Adrenal gland (tissue), 12 donors: ENCODE measurements around the gene RRBP1. TPM values are rescaled to one million over a fixed set of nuclear protein-coding genes. Genes with fewer than 3 reads are reported as not detected.
"Not testable (repeated sequence)": the region's sequence is repeated elsewhere in the genome, so short reads cannot be mapped to it uniquely, and the experiment has no call there.

Experiments used
- DNase-seq, 7 donors: peaks; one replicate each; pipeline ENCODE4 v3.0.0-alpha.2; 2019 to 2020
- H3K27ac ChIP-seq, 5 donors: fragments of 200-600 bp; sonication (generic) in 4 of 5; 1 replicate in 3 of 5; 2 replicates in 2 of 5; pipeline versions ENCODE4 v1.5.1 to v1.8.0; 2016 to 2020; ENCODE audit warnings: mild to moderate bottlenecking in 1 of 5
- H3K27me3 ChIP-seq: fragments of 200-600 bp; 2 replicates; pipeline ENCODE4 v1.8.0; 2021
- H3K36me3 ChIP-seq, 2 donors: fragments of 200-600 bp; replicated peaks in 1 of 2; 1 replicate in 1 of 2; 2 replicates in 1 of 2; pipeline versions ENCODE4 v1.5.1 to v1.8.0; 2018 to 2022
- H3K4me1 ChIP-seq, 2 donors: fragments of 200-600 bp; replicated peaks in 1 of 2; 1 replicate in 1 of 2; 2 replicates in 1 of 2; pipeline versions ENCODE4 v1.5.1 to v1.8.0; 2018 to 2021
- H3K4me3 ChIP-seq, 4 donors: fragments of 200-600 bp; sonication (generic) in 3 of 4; one replicate each; pipeline ENCODE4 v1.5.1; 2016 to 2018
- H3K9me3 ChIP-seq, 3 donors: fragments of 200-600 bp; sonication (generic) in 1 of 3; replicated peaks in 1 of 3; 1 replicate in 2 of 3; 2 replicates in 1 of 3; pipeline versions ENCODE4 v1.5.1 to v1.8.0; 2016 to 2021
- POLR2A ChIP-seq, 2 donors: fragments of 450-650 bp; IDR thresholded peaks; one replicate each; pipeline ENCODE4 v1.6.1; 2017; ENCODE audit warnings: antibody characterized with exemption in 2 of 2, mild to moderate bottlenecking in 2 of 2, moderate library complexity in 1 of 2
- WGBS, 4 donors: extraction: QIAGEN DNeasy Blood & Tissue Kit in 2 of 4; methylation state at CpG; one replicate each; pipeline versions ENCODE4 v1.1.5 to v1.1.7; 2013 to 2017; 5-methylcytosine and 5-hydroxymethylcytosine counted together
- intact Hi-C, 2 donors: fragments of 100-400 bp; cut with DNase I; formaldehyde crosslinking; loops; one replicate each; pipeline versions ENCODE4 v1.14.1 to v1.15.0; 2022 to 2023
- polyA plus RNA-seq, 3 donors: library from polyadenylated mRNA; stranded (reverse); fragments of 200-250 nt in 2 of 3; fragments of 350-450 nt in 1 of 3; fragmentation: Illumina TruSeq in 1 of 3; extraction: RNeasy Lipid Tissue Mini Kit (QIAGEN cat#74804) in 1 of 3; gene quantifications; one replicate each; pipeline ENCODE4 v1.2.3, GENCODE V29; 2013 to 2014
- total RNA-seq, 9 donors: library from RNA; depleted of rRNA in 4 of 9; stranded (reverse); fragments of >200 nt in 4 of 9; fragments of 120-200 nt in 1 of 9; fragmentation: NEBNext Ultra II Directional in 1 of 9; extraction: Animal tissue kit (Norgen Biotek cat#: 25700) in 1 of 9; gene quantifications; one replicate each; pipeline versions ENCODE4 v1.1.0 to v1.2.4, GENCODE V29; 2013 to 2023
- TF ChIP-seq, protein P1 (sequence below), 6 experiments: fragments of 450-650 bp in 4 of 6; fragments of 200-600 bp in 2 of 6; sonication (generic) in 1 of 6; IDR thresholded peaks; 1 replicate in 5 of 6; 2 replicates in 1 of 6; pipeline versions ENCODE4 v1.5.1 to v1.8.0; 2016 to 2021; ENCODE audit warnings: antibody characterized with exemption in 6 of 6, mild to moderate bottlenecking in 2 of 6, moderate library complexity in 1 of 6
- donor health status: healthy with polysubstance abuse.
- donor health status: Bipolar disorder and iron deficiency.
- donor health status: DM: yes; HTN: yes; CAD: no.
- donor health status: DM: no; HTN: no; CAD: no.
- donor health status: DM: no; HTN: no; CAD: no.
- donor health status: DM: yes; HTN: yes; CAD: no.

RRBP1 gene
- total and polyA plus RNA-seq, 12 donors, result 73.9 to 261 (median 122) TPM

DNA sequence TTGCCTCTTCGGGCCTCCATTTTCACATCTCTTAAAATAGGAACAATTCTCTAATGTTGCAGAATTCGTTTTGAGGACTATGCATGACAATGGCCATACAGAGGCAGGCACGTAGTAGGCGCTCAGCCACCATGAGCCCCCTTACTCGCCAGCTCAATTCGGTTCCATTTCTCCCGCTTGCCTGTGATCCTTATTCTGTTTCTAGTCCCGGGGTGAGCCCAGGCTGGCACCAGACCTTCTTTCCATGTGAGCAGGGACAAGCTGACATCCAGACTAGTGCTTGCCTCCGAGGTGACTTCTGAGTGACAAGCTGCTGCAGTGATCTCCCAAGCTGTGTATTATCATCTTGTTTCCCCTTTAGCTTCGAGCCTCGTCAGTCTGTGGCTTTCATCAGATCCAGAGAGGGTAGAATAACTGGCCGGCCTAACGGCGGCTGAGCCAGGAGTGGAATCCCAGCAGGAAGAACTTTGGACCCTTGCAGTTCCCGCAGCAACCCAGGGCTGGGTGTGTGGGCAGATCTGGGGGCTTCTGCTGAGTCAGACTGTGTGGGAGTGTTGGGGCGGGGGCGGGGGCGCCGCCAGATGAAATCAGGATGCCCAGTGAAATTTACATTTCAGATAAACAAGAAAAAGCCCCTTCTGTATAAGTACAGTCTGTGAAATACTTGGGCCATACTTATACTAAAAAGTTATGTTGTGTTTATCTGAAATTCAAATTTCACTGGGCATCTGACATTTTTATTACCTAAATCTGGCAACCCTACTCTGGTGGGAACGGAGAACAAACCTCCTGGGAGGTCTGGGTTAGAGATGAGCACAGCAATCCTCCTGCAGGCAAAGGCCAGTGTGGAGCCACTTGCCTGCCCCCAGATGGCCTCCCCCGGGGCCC lies 28.6 kb upstream of the RRBP1 start:
- intact Hi-C loops, result no loop called here
- H3K4me1 ChIP-seq, result no peaks in the 10 kb centered on the region
- no peak overlapping the region for H3K27ac ChIP-seq
- DNase-seq, result no peak
- H3K27me3 ChIP-seq, result no peaks in the 10 kb centered on the region
- H3K36me3 ChIP-seq, result no peaks in the 10 kb centered on the region
- TF ChIP-seq, protein P1, sequence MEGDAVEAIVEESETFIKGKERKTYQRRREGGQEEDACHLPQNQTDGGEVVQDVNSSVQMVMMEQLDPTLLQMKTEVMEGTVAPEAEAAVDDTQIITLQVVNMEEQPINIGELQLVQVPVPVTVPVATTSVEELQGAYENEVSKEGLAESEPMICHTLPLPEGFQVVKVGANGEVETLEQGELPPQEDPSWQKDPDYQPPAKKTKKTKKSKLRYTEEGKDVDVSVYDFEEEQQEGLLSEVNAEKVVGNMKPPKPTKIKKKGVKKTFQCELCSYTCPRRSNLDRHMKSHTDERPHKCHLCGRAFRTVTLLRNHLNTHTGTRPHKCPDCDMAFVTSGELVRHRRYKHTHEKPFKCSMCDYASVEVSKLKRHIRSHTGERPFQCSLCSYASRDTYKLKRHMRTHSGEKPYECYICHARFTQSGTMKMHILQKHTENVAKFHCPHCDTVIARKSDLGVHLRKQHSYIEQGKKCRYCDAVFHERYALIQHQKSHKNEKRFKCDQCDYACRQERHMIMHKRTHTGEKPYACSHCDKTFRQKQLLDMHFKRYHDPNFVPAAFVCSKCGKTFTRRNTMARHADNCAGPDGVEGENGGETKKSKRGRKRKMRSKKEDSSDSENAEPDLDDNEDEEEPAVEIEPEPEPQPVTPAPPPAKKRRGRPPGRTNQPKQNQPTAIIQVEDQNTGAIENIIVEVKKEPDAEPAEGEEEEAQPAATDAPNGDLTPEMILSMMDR (IDR thresholded peaks at IDR 0.05), result no peak
- no peak for TF ChIP-seq POLR2A (IDR thresholded peaks at IDR 0.05)
- no peak overlapping the region for H3K4me3 ChIP-seq
- 74 to 80% (median 77%) methylated on average over 18 to 21 of the region's 21 CpGs for WGBS, 4 donors
- H3K9me3 ChIP-seq, result no peaks in the 10 kb centered on the region

- WGBS, 4 donors, result 87 to 91% (median 88%) methylated on average over 7 to 12 of the region's 12 CpGs
- Histone ChIP-seq H3K36me3 (no peaks in the 10 kb centered on the region), H3K4me1 (no peaks in the 10 kb centered on the region), H3K27me3 (no peaks in the 10 kb centered on the region), H3K9me3 (no peaks in the 10 kb centered on the region), H3K4me3 (no peak overlapping the region), H3K27ac (no peak overlapping the region)
- intact Hi-C loops, result no loop called here
- TF ChIP-seq, protein P1 (IDR thresholded peaks at IDR 0.05), result no peak
- no peak for DNase-seq
Observed at GRCh38 chr20:17709361-17710293, 27.6 kb upstream of the RRBP1 start.

DNA sequence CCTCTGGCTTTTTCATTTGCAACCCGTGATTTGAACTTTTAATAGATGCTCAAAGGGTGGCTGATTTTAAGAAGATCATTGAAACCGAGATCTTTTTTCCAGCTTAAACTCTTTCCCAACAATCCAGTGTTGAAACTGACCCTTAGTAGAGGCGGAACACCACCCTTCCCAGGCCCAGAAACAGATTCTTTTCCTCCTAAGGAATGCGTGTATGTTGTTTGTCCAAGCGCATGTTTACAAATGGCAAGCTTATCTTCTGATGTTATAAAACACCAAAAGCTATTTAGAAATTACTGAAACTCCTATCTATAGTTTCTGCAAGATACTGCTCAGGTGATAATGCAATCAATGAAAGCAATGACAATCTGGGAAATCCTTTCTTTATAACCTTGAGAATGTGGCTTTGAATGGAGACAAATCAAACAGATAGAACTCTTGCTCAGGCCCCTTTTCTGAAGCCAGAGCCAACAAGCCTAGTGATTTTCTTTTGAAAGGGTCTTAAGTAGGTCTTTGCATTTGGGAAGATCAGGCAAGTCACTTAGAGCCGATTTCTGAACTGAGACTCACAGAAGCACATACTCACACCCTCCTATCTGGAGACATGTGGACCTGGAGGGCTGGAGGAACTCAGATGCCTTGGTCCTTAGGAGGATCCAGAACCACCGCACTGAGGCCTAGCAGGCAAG lies 26.8 kb upstream of the RRBP1 start:
- Histone ChIP-seq H3K9me3 (no peaks in the 10 kb centered on the region), H3K36me3 (no peaks in the 10 kb centered on the region), H3K4me1 (no peaks in the 10 kb centered on the region), H3K27ac (no peak overlapping the region), H3K27me3 (no peaks in the 10 kb centered on the region), H3K4me3 (no peak overlapping the region)
- intact Hi-C loops, result no loop called here
- 84 to 89% (median 85%) methylated on average over 7 of the region's 7 CpGs for WGBS, 4 donors
- TF ChIP-seq, protein P1 (IDR thresholded peaks at IDR 0.05), result no peak
- TF ChIP-seq POLR2A (IDR thresholded peaks at IDR 0.05), result no peak
- no peak for DNase-seq

GRCh38 chr20:17707951-17708350 lies 25.9 kb upstream of the RRBP1 start:
- H3K27me3 ChIP-seq, H3K4me3 ChIP-seq, H3K36me3 ChIP-seq, DNase-seq, H3K27ac ChIP-seq, H3K4me1 ChIP-seq, H3K9me3 ChIP-seq, intact Hi-C loops: not testable (repeated sequence)
- WGBS, 4 donors, result 83 to 90% (median 88%) methylated on average over 3 of the region's 3 CpGs
